Tibial nerve (tissue), 4 donors: ENCODE measurements around the gene WFDC1. TPM values are rescaled to one million over a fixed set of nuclear protein-coding genes. Genes with fewer than 3 reads are reported as not detected.

Source experiments
- DNase-seq, 2 donors: peaks; one replicate each; pipeline ENCODE4 v3.0.0-alpha.2; 2019; ENCODE audit warnings: low spot score in 2 of 2
- H3K27ac ChIP-seq, 4 donors: fragments of 200-600 bp; sonication (generic) in 3 of 4; one replicate each; pipeline ENCODE4 v1.5.1; 2017 to 2019; ENCODE audit warnings: mild to moderate bottlenecking in 1 of 4
- H3K27me3 ChIP-seq, 2 donors: fragments of 200-600 bp; sonication (generic) in 1 of 2; one replicate each; pipeline versions ENCODE4 v1.5.1 to v1.6.0; 2017 to 2019
- H3K36me3 ChIP-seq, 3 donors: fragments of 200-600 bp; sonication (generic); one replicate each; pipeline ENCODE4 v1.5.1; 2018 to 2019
- H3K4me1 ChIP-seq, 4 donors: fragments of 200-600 bp; sonication (generic) in 3 of 4; one replicate each; pipeline ENCODE4 v1.5.1; 2017 to 2019
- H3K4me3 ChIP-seq, 4 donors: fragments of 200-600 bp; sonication (generic) in 3 of 4; one replicate each; pipeline ENCODE4 v1.5.1; 2017 to 2019; ENCODE audit warnings: mild to moderate bottlenecking in 1 of 4, moderate library complexity in 1 of 4
- H3K9me3 ChIP-seq, 4 donors: fragments of 200-600 bp; sonication (generic) in 3 of 4; one replicate each; pipeline ENCODE4 v1.5.1; 2017 to 2019
- CTCF ChIP-seq, 5 experiments: fragments of 200-600 bp in 3 of 5; fragments of 450-650 bp in 2 of 5; sonication (generic) in 3 of 5; IDR thresholded peaks; one replicate each; pipeline ENCODE4 v1.5.1; 2016 to 2019; ENCODE audit warnings: antibody characterized with exemption in 5 of 5, mild to moderate bottlenecking in 3 of 5, moderate library complexity in 2 of 5
- EP300 ChIP-seq, 2 donors: sonication (generic); formaldehyde crosslinking; IDR thresholded peaks; one replicate each; pipeline ENCODE4 v1.6.1; 2017; ENCODE audit warnings: antibody characterized with exemption in 2 of 2, mild to moderate bottlenecking in 1 of 2
- POLR2A ChIP-seq, 2 donors: fragments of 450-650 bp; IDR thresholded peaks; one replicate each; pipeline ENCODE4 v1.6.1; 2017; ENCODE audit warnings: antibody characterized with exemption in 2 of 2, mild to moderate bottlenecking in 2 of 2, moderate library complexity in 2 of 2
- WGBS, 2 donors: methylation state at CpG; one replicate each; pipeline ENCODE4 v1.1.5; 2018; 5-methylcytosine and 5-hydroxymethylcytosine counted together
- total RNA-seq, 4 donors: library from RNA; depleted of rRNA; stranded (reverse); fragments of >200 nt; gene quantifications; one replicate each; pipeline ENCODE4 v1.1.0, GENCODE V29; 2016

The WFDC1 gene
- total RNA-seq, 4 donors from 2014 or later = 3.5 to 4.6 (median 4.2) TPM

DNA sequence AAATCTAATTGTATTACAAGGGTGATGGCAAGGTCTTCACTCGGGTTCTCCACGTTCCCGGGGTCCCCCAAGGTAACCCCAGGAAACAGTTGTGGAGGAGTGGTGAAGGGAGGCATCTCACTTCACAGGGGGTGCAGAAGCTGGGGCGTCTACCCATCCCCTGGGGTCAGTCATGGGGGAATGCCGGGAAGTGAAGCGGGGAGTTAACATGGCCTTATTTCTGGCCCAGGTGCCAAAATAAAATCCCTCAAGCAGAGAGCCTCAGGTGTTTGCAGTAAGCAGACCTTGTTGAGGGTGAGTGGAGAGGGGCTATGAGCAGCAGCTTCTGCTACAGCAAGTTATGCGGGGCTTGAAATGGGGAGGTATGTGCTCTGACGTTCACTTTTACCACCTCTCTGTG is 64.6 kb downstream of the WFDC1 start:
- no peak for TF ChIP-seq EP300 (IDR thresholded peaks at IDR 0.05)
- TF ChIP-seq CTCF (IDR thresholded peaks at IDR 0.05) = no peak
- TF ChIP-seq POLR2A (IDR thresholded peaks at IDR 0.05) = no peak
- Histone ChIP-seq H3K36me3 (no peaks in the 10 kb centered on the region), H3K27ac (no peak overlapping the region), H3K27me3 (no peaks in the 10 kb centered on the region), H3K9me3 (no peaks in the 10 kb centered on the region), H3K4me1 (peaks cover 0 to 19% (median 2%) of the 10 kb centered on the region in 4 donors), H3K4me3 (no peak overlapping the region)
- WGBS, 2 donors = 65 to 78% methylated on average over 7 to 8 of the region's 8 CpGs
- DNase-seq = no peak

GRCh38 chr16:84360170-84360569 is 65.5 kb downstream of the WFDC1 start:
- TF ChIP-seq POLR2A (IDR thresholded peaks at IDR 0.05) = no peak
- no peak for TF ChIP-seq EP300 (IDR thresholded peaks at IDR 0.05)
- no peak for TF ChIP-seq CTCF (IDR thresholded peaks at IDR 0.05)
- no peaks in the 10 kb centered on the region for H3K9me3 ChIP-seq
- no peak for DNase-seq
- H3K36me3 ChIP-seq = no peaks in the 10 kb centered on the region
- H3K4me1 ChIP-seq = peaks cover 0 to 19% (median 2%) of the 10 kb centered on the region in 4 donors
- 81 to 91% methylated on average over 15 of the region's 15 CpGs for WGBS, 2 donors
- H3K27me3 ChIP-seq = no peaks in the 10 kb centered on the region
- no peak overlapping the region for H3K4me3 ChIP-seq
- no peak overlapping the region for H3K27ac ChIP-seq

DNA sequence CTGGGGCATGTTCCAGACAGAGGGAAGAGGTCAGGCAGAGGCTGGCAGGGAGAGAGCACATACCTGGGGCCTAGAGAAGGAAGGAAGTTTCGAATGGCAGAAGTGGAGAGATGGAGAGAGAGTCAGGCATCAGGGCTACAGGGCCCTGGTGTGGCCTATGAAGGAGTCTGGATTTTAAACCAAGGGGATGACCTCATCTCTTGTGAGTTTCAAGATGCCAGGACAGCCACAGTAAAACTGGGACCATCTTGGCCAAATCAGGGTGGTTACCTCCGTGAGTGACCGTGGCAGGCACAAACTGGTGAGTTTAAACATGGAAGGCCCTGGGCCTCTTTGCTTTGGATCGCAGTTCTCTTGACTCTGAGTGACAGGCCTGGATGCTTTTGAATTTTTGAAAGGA is 66.1 kb downstream of the WFDC1 start:
- H3K27me3 ChIP-seq = no peaks in the 10 kb centered on the region
- H3K27ac ChIP-seq = no peak overlapping the region
- TF ChIP-seq CTCF (IDR thresholded peaks at IDR 0.05) (no peak), EP300 (IDR thresholded peaks at IDR 0.05) (no peak), POLR2A (IDR thresholded peaks at IDR 0.05) (no peak)
- no peak overlapping the region for H3K4me3 ChIP-seq
- peaks cover 0 to 19% (median 2%) of the 10 kb centered on the region in 4 donors for H3K4me1 ChIP-seq
- 84 to 89% methylated on average over 4 of the region's 4 CpGs for WGBS, 2 donors
- no peak for DNase-seq
- no peaks in the 10 kb centered on the region for H3K36me3 ChIP-seq
- H3K9me3 ChIP-seq = no peaks in the 10 kb centered on the region

GRCh38 chr16:84361546-84361945 is 66.9 kb downstream of the WFDC1 start:
- DNase-seq = no peak
- TF ChIP-seq EP300 (IDR thresholded peaks at IDR 0.05) (no peak), CTCF (IDR thresholded peaks at IDR 0.05) (no peak), POLR2A (IDR thresholded peaks at IDR 0.05) (no peak)
- Histone ChIP-seq H3K4me1 (peaks cover 0 to 13% (median 0%) of the 10 kb centered on the region in 4 donors), H3K36me3 (no peaks in the 10 kb centered on the region), H3K27me3 (peaks cover 0 to 5% of the 10 kb centered on the region in 2 donors), H3K27ac (no peak overlapping the region), H3K4me3 (no peak overlapping the region), H3K9me3 (no peaks in the 10 kb centered on the region)
- 82 to 84% methylated on average over 5 of the region's 5 CpGs for WGBS, 2 donors

- Histone ChIP-seq H3K9me3 (no peaks in the 10 kb centered on the region), H3K4me1 (peaks cover 0 to 3% (median 0%) of the 10 kb centered on the region in 4 donors), H3K27me3 (peaks cover 0 to 15% of the 10 kb centered on the region in 2 donors), H3K4me3 (no peak overlapping the region), H3K36me3 (no peaks in the 10 kb centered on the region), H3K27ac (no peak overlapping the region)
- DNase-seq = no peak
- WGBS, 2 donors = 62% methylated on average over 13 of the region's 13 CpGs
- TF ChIP-seq POLR2A (IDR thresholded peaks at IDR 0.05) (no peak), CTCF (IDR thresholded peaks at IDR 0.05) (no peak), EP300 (IDR thresholded peaks at IDR 0.05) (no peak)
Observed at GRCh38 chr16:84362471-84362941, 67.8 kb downstream of the WFDC1 start.
